Measurements from ENCODE around the gene ADAMTS4. TPM values are rescaled to one million over a fixed set of nuclear protein-coding genes. Genes with fewer than 3 reads are reported as not detected.
A peak's percentile ranks its signal among the peaks of the same experiment; 100 is the strongest.

Gene ADAMTS4
- total RNA-seq, 2 donors from 2014 or later, result 1.0 to 3.3 TPM

DNA sequence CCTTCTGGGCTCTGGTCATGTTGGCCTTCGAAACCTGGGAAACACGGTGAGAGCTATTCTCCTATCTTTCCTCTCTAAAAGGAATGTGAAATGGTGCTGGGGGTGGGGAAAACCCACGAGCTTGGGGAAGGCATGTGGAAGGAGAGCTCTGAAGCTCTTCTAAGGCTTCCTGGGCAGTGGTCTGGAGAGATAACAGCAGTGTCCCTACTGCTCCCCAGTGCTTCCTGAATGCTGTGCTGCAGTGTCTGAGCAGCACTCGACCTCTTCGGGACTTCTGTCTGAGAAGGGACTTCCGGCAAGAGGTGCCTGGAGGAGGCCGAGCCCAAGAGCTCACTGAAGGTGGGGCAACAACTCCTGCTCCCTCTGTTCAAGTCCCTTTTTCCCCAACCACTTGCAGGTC is 36.8 kb downstream of the ADAMTS4 start:
- DNase-seq (no peak), ATAC-seq (no peak)
- intact Hi-C loops (cut with DNase I, micrococcal nuclease), result no loop called here

DNA sequence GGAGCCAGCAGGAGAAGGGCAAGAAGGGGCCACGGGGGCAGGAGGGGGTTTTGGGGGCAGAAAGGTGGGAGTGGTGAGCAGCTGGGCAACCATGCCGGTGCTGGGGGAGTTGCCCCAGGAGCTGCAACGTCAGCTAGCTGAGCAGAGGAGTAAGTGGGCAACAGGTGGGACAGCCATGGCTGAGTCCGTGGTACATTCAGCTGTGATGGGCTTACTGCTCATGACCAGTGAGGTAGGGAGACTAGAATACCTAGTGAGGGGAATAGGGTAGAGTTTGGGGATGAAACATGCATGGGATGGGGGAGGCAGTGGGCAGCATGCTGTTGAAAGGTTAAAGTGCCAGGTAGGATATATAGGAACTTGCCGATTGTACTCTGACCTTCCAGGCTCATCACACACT is 37.2 kb downstream of the ADAMTS4 start:
- intact Hi-C loops (cut with DNase I, micrococcal nuclease), result no loop called here
- ATAC-seq, result no peak
- DNase-seq, result no peak

DNA sequence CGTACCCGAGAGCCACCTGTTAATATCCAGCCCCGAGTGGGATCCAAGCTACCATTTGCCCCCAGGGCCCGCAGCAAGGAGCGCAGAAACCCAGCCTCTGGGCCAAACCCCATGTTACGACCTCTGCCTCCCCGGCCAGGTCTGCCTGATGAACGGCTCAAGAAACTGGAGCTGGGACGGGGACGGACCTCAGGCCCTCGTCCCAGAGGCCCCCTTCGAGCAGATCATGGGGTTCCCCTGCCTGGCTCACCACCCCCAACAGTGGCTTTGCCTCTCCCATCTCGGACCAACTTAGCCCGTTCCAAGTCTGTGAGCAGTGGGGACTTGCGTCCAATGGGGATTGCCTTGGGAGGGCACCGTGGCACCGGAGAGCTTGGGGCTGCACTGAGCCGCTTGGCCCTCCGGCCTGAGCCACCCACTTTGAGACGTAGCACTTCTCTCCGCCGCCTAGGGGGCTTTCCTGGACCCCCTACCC is 38.1 kb downstream of the ADAMTS4 start:
- no peak for DNase-seq
- intact Hi-C loops (cut with DNase I, micrococcal nuclease), result no loop called here
- no peak for ATAC-seq

GRCh38 chr1:161159913-161160243 is 39.0 kb downstream of the ADAMTS4 start:
- DNase-seq, result no peak
- no peak for ATAC-seq
- intact Hi-C loops (cut with DNase I, micrococcal nuclease), result no loop called here

- DNase-seq (peak; percentile 90 to 95), ATAC-seq (peak; percentile 96)
- intact Hi-C loops (cut with DNase I, micrococcal nuclease), result no loop called here
These were observed 39.6 kb downstream of the ADAMTS4 start, which contains the start of gene USP21 for GRCh38 chr1:161159087-161159912. TSS of gene USP21 (plus strand) at chr1:161159500. CDS start at chr1:161160641, 1,141 bp downstream.

GRCh38 chr1:161158316-161159010 is 40.4 kb downstream of the ADAMTS4 start:
- DNase-seq, result no peak
- no peak for ATAC-seq
- intact Hi-C loops (cut with DNase I, micrococcal nuclease), result no loop called here

GRCh38 chr1:161157867-161158266 is 41.0 kb downstream of the ADAMTS4 start:
- DNase-seq, result no peak
- intact Hi-C loops (cut with DNase I, micrococcal nuclease), result no loop called here
- ATAC-seq, result no peak

GRCh38 chr1:161153682-161154337 is 45.0 kb downstream of the ADAMTS4 start, which contains the start of gene UFC1:
TSS of gene UFC1 (plus strand) at chr1:161153978. CDS start at chr1:161153998, 20 bp downstream.
- peak; percentile 82 for DNase-seq
- intact Hi-C loops (cut with DNase I, micrococcal nuclease), result no loop called here
- ATAC-seq, result peak; percentile 92

GRCh38 chr1:161153176-161153575 is 45.7 kb downstream of the ADAMTS4 start:
- ATAC-seq (peak; percentile 5), DNase-seq (no peak)
- intact Hi-C loops (cut with DNase I, micrococcal nuclease), result no loop called here

GRCh38 chr1:161145832-161146231 is 53.0 kb downstream of the ADAMTS4 start:
- no peak for ATAC-seq
- intact Hi-C loops (cut with DNase I, micrococcal nuclease), result no loop called here

DNA sequence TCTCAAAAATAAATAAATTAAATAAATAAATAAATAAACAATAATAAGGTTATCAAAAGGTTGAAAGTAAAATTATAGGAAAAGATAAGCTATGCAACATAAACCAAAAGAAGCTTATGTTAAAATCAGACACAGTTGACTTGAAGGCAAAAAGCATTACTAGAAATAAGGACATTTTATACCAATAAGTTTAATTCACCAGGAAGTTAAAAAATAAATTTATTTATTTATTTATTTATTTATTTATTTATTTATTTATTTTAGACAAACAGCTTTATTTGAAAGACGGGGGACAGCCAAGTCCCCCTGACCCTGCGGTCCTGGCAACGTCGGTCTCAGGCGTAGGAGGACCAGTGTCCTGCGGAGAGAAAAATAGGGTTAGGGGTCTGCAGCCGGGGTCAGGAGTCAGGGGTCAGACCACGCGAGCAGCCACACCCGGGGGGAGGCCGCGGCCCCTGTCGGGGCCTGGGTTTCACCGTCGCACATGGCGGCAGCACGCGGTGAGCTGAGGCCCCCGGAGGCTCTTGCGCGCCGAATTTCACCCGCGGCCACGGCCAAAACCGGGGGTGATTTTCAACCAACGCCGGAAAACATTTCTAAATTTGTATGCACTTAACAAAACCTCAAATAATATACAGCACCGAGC is 58.0 kb downstream of the ADAMTS4 start:
- DNase-seq, result no peak
- no peak for ATAC-seq
- intact Hi-C loops (cut with DNase I, micrococcal nuclease), result no loop called here

More at GRCh38 chr1:161145832-161146231, 53.0 kb downstream of the ADAMTS4 start:
- no peak for DNase-seq

- peak; percentile 42 for ATAC-seq
- DNase-seq, result peak in 1 of 2 donors; percentile 52
- intact Hi-C loops (cut with DNase I, micrococcal nuclease), result no loop called here
These were observed 59.1 kb downstream of the ADAMTS4 start for GRCh38 chr1:161139766-161140165.

DNA sequence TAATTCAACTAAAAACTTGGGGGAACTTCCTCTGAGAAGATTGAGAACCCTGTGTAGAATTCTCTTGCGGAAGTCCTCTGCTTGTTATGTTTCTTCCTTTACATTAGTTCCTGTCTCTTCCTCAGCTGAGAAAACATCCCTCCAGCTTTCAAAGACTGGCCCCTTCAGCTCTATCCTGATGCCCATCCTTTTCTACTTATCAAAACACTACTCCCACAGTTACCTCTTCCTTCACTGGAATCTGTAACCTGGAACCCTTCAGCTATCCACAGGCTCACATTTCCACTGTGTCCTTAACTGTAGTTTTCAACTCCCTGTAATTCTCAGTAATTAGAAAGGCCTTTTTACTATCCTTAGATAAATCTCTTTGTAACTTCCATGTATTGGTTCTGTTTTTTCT is 60.4 kb downstream of the ADAMTS4 start:
- intact Hi-C loops (cut with DNase I, micrococcal nuclease), result no loop called here
- no peak for ATAC-seq
- DNase-seq, result no peak

GRCh38 chr1:161137881-161138280 is 61.0 kb downstream of the ADAMTS4 start:
- ATAC-seq (no peak), DNase-seq (no peak)
- intact Hi-C loops (cut with DNase I, micrococcal nuclease), result no loop called here

Small RNA genes lying within 50 kb of the gene (microRNA-seq; reads per million reads assigned to microRNA genes)
- 0.53 to 4.1 reads per million in 2 donors for gene MIR5187

Other genes starting within 250 kb of the ADAMTS4 start
- not detected for gene ITLN2, start 244.2 kb downstream of the ADAMTS4 start, total RNA-seq
- 100 to 1,000 TPM; 145 to 202 TPM for gene F11R, start 177.9 kb downstream of the ADAMTS4 start, total RNA-seq
- 100 to 1,000 TPM in 1 of 2 donors, 10 to 100 TPM in 1; 92.1 to 120 TPM for gene TSTD1, start 160.1 kb downstream of the ADAMTS4 start, total RNA-seq
- gene USF1, start 153.1 kb downstream of the ADAMTS4 start, total RNA-seq, result 10 to 100 TPM; 67.4 to 72.4 TPM
- gene ARHGAP30, start 129.2 kb downstream of the ADAMTS4 start, total RNA-seq, result 1 to 10 TPM; 2.7 to 8.7 TPM
- 1 to 10 TPM; 3.0 to 6.1 TPM for gene NECTIN4, start 109.5 kb downstream of the ADAMTS4 start, total RNA-seq
- 10 to 100 TPM; 10.1 to 11.1 TPM for gene KLHDC9, start 100.7 kb downstream of the ADAMTS4 start, total RNA-seq
- 10 to 100 TPM; 30.3 to 38.2 TPM for gene PFDN2, start 81.0 kb downstream of the ADAMTS4 start, total RNA-seq
- 10 to 100 TPM; 74.4 to 76.6 TPM for gene NIT1, start 80.9 kb downstream of the ADAMTS4 start, total RNA-seq
- gene DEDD, start 66.4 kb downstream of the ADAMTS4 start, total RNA-seq, result 10 to 100 TPM; 34.2 to 41.5 TPM
- 100 to 1,000 TPM; 106 to 107 TPM for gene UFC1, start 45.1 kb downstream of the ADAMTS4 start, total RNA-seq
- 10 to 100 TPM; 19.7 to 24.0 TPM for gene USP21, start 39.6 kb downstream of the ADAMTS4 start, total RNA-seq
- 10 to 100 TPM; 11.7 to 12.4 TPM for gene PPOX, start 32.6 kb downstream of the ADAMTS4 start, total RNA-seq
- gene B4GALT3, start 21.5 kb downstream of the ADAMTS4 start, total RNA-seq, result 10 to 100 TPM; 29.7 TPM
- gene NDUFS2, start 3.3 kb upstream of the ADAMTS4 start, total RNA-seq, result 100 to 1,000 TPM; 154 to 188 TPM
- 10 to 100 TPM in 1 of 2 donors, 1 to 10 TPM in 1; 5.6 to 23.3 TPM for gene FCER1G, start 16.2 kb upstream of the ADAMTS4 start, total RNA-seq
- not detected for gene APOA2, start 24.6 kb upstream of the ADAMTS4 start, total RNA-seq
- 10 to 100 TPM; 19.6 to 24.6 TPM for gene TOMM40L, start 27.0 kb upstream of the ADAMTS4 start, total RNA-seq
- gene NR1I3, start 39.1 kb upstream of the ADAMTS4 start, total RNA-seq, result under 1 TPM in 1 of 2 donors, not detected in 1; 0.53 TPM
- gene PCP4L1, start 59.7 kb upstream of the ADAMTS4 start, total RNA-seq, result 1 to 10 TPM in 1 of 2 donors, not detected in 1; 2.6 TPM
- gene MPZ, start 110.9 kb upstream of the ADAMTS4 start, total RNA-seq, result 1 to 10 TPM; 1.3 to 5.0 TPM
- 100 to 1,000 TPM; 264 to 266 TPM for gene SDHC, start 115.3 kb upstream of the ADAMTS4 start, total RNA-seq
- not detected for gene CFAP126, start 168.8 kb upstream of the ADAMTS4 start, total RNA-seq

All from left colon (tissue), 2 donors.